H1 (cell line): ENCODE results near the gene KYNU. TPM values are rescaled to one million over a fixed set of nuclear protein-coding genes. Genes with fewer than 3 reads are reported as not detected.

ENCODE experiments used
- CTCF ChIA-PET: fragments of 300-600 bp; sonication (Branson Sonifier 250); formaldehyde crosslinking; loops from one replicate; lab custom pipeline; 2021; ENCODE audit not compliant: partially characterized antibody; lab: Charles Lee
- POLR2A ChIA-PET: fragments of 300-600 bp; sonication (Branson Sonifier 250); formaldehyde crosslinking; loops from one replicate; lab custom pipeline; 2021; ENCODE audit warnings: inconsistent platforms; ENCODE audit not compliant: partially characterized antibody; lab: Charles Lee
- DNase-seq, 2 experiments: peaks; one replicate each; pipeline versions ENCODE4 v3.0.0 to v3.0.0-alpha.2; 2010 to 2022; ENCODE audit warnings: low spot score in 2 of 2, low read depth in 1 of 2, mixed read lengths in 1 of 2
- FAIRE-seq: peaks from 2 replicates; lab custom pipeline; 2011; peaks lifted over from hg19 to GRCh38; lab: Jason Lieb, UNC
- H2AFZ ChIP-seq: 2 replicates; pipeline ENCODE4 v1.8.1; 2012; ENCODE audit warnings: low read length, inconsistent platforms
- H2AK5ac ChIP-seq: 2 replicates; pipeline ENCODE4 v1.6.1; 2013; ENCODE audit warnings: low read depth, low read length
- H2BK120ac ChIP-seq: replicated peaks from 2 replicates; pipeline ENCODE3; 2013; ENCODE audit warnings: low read depth, low read length, inconsistent platforms
- H2BK12ac ChIP-seq: 2 replicates; pipeline ENCODE4 v1.6.1; 2013; ENCODE audit warnings: low read depth, low read length
- H2BK15ac ChIP-seq: 2 replicates; pipeline ENCODE4 v1.6.1; 2013; ENCODE audit warnings: low read length
- H2BK20ac ChIP-seq: 2 replicates; pipeline ENCODE4 v1.6.1; 2013; ENCODE audit warnings: low read length
- H2BK5ac ChIP-seq: 2 replicates; pipeline ENCODE4 v1.6.1; 2013; ENCODE audit warnings: low read depth, low read length
- H3K14ac ChIP-seq: 2 replicates; pipeline ENCODE4 v1.6.1; 2013; ENCODE audit warnings: inconsistent platforms; ENCODE audit not compliant: insufficient read length
- H3K18ac ChIP-seq: 2 replicates; pipeline ENCODE4 v1.6.1; 2013; ENCODE audit warnings: low read length; ENCODE audit errors: extremely low read depth
- H3K23ac ChIP-seq: 2 replicates; pipeline ENCODE4 v1.6.1; 2013; ENCODE audit warnings: inconsistent platforms; ENCODE audit not compliant: insufficient read length
- H3K23me2 ChIP-seq: 2 replicates; pipeline ENCODE4 v1.6.1; 2013; ENCODE audit warnings: low read depth, low read length
- H3K27ac ChIP-seq: 2 replicates; pipeline ENCODE4 v1.6.1; 2011; ENCODE audit warnings: low read depth, low read length, inconsistent platforms
- H3K27me3 ChIP-seq, 4 experiments: replicated peaks in 1 of 4; 1 replicate in 1 of 4; 2 replicates in 3 of 4; pipeline versions ENCODE4 v1.6.1 to v1.8.1; 2011 to 2013; ENCODE audit warnings: low read length in 3 of 4, mild to moderate bottlenecking in 3 of 4, inconsistent platforms in 2 of 4, mixed read lengths in 2 of 4, moderate library complexity in 1 of 4; ENCODE audit not compliant: control insufficient read depth in 3 of 4, insufficient read depth in 3 of 4; ENCODE audit errors: extremely low read depth in 1 of 4
- H3K36me3 ChIP-seq, 4 experiments: 2 replicates each; pipeline versions ENCODE4 v1.6.1 to v1.8.1; 2011 to 2013; ENCODE audit warnings: mild to moderate bottlenecking in 4 of 4, low read length in 3 of 4, moderate library complexity in 2 of 4, control low read depth in 1 of 4, inconsistent platforms in 1 of 4; ENCODE audit not compliant: insufficient read depth in 4 of 4, control insufficient read depth in 2 of 4
- H3K4ac ChIP-seq: replicated peaks from 2 replicates; pipeline ENCODE3; 2013; ENCODE audit warnings: low read length, low read depth, mixed read lengths, inconsistent platforms; ENCODE audit not compliant: insufficient read length
- H3K4me1 ChIP-seq, 4 experiments: replicated peaks in 1 of 4; 1 replicate in 1 of 4; 2 replicates in 3 of 4; pipeline versions ENCODE4 v1.6.1 to v1.8.1; 2011 to 2013; ENCODE audit warnings: low read length in 3 of 4, inconsistent platforms in 2 of 4, mixed read lengths in 1 of 4; ENCODE audit not compliant: insufficient read depth in 4 of 4, control insufficient read depth in 3 of 4
- H3K4me2 ChIP-seq, 2 experiments: 2 replicates each; pipeline versions ENCODE4 v1.6.1 to v1.8.1; 2011 to 2013; ENCODE audit warnings: low read depth in 2 of 2, low read length in 2 of 2, control low read depth in 1 of 2, inconsistent platforms in 1 of 2, mild to moderate bottlenecking in 1 of 2; ENCODE audit not compliant: insufficient read depth in 1 of 2
- H3K4me3 ChIP-seq, 4 experiments: fragments of 200-600, 300-600 bp in 1 of 4; sonication (generic), shearing (Covaris generic), sonication (Bioruptor Twin) in 1 of 4; 2 replicates each; pipeline versions ENCODE4 v1.5.1 to v1.8.1; 2011 to 2016; ENCODE audit warnings: low read length in 4 of 4, low read depth in 3 of 4, control low read depth in 2 of 4, inconsistent platforms in 2 of 4, mild to moderate bottlenecking in 2 of 4, mixed read lengths in 1 of 4, moderate library complexity in 1 of 4; ENCODE audit not compliant: insufficient read depth in 2 of 4; ENCODE audit errors: extremely low read depth in 1 of 4
- H3K56ac ChIP-seq: replicated peaks from 2 replicates; pipeline ENCODE3; 2013; ENCODE audit warnings: low read depth, mild to moderate bottlenecking, mixed read lengths, low read length, inconsistent platforms; ENCODE audit not compliant: insufficient read length
- H3K79me1 ChIP-seq: 2 replicates; pipeline ENCODE4 v1.6.1; 2013; ENCODE audit warnings: low read depth, low read length, control low read depth
- H3K79me2 ChIP-seq, 2 experiments: 2 replicates each; pipeline versions ENCODE4 v1.6.1 to v1.8.1; 2012 to 2013; ENCODE audit warnings: low read length in 2 of 2, mild to moderate bottlenecking in 2 of 2, inconsistent platforms in 1 of 2; ENCODE audit not compliant: insufficient read depth in 2 of 2, control insufficient read depth in 1 of 2
- H3K9ac ChIP-seq, 4 experiments: replicated peaks in 1 of 4; 1 replicate in 1 of 4; 2 replicates in 3 of 4; pipeline versions ENCODE4 v1.6.1 to v1.8.1; 2011 to 2013; ENCODE audit warnings: low read depth in 3 of 4, low read length in 3 of 4, control low read depth in 2 of 4, mild to moderate bottlenecking in 2 of 4, moderate library complexity in 2 of 4, inconsistent platforms in 1 of 4; ENCODE audit errors: extremely low read depth in 1 of 4
- H3K9me3 ChIP-seq, 2 experiments: 2 replicates each; pipeline versions ENCODE4 v1.6.1 to v1.8.1; 2012 to 2013; ENCODE audit warnings: mild to moderate bottlenecking in 2 of 2, moderate library complexity in 2 of 2, control low read depth in 1 of 2, inconsistent platforms in 1 of 2, low read depth in 1 of 2, low read length in 1 of 2, mixed read lengths in 1 of 2; ENCODE audit not compliant: insufficient read depth in 2 of 2
- H4K20me1 ChIP-seq, 2 experiments: replicated peaks in 1 of 2; 2 replicates each; pipeline versions ENCODE3 to v1.8.1; 2011 to 2013; ENCODE audit warnings: inconsistent platforms in 2 of 2, low read length in 2 of 2, mild to moderate bottlenecking in 1 of 2; ENCODE audit not compliant: insufficient read depth in 2 of 2, control insufficient read depth in 1 of 2
- H4K5ac ChIP-seq: 2 replicates; pipeline ENCODE4 v1.6.1; 2013; ENCODE audit warnings: low read length, low read depth, mixed read lengths, inconsistent platforms; ENCODE audit not compliant: insufficient read length
- H4K8ac ChIP-seq: 2 replicates; pipeline ENCODE4 v1.8.0; 2013; ENCODE audit warnings: mild to moderate bottlenecking, moderate library complexity, low read length, inconsistent platforms; ENCODE audit not compliant: insufficient read depth; ENCODE audit errors: extremely low read depth
- H4K91ac ChIP-seq: replicated peaks from 2 replicates; pipeline ENCODE3; 2013; ENCODE audit warnings: low read length, mixed read lengths, inconsistent platforms; ENCODE audit not compliant: insufficient read length
- ASH2L ChIP-seq: fragments of 200-600, 300-600 bp; sonication (generic); IDR thresholded peaks from one replicate; pipeline ENCODE4 v1.7.1; 2017; ENCODE audit warnings: low read length
- HDAC2 ChIP-seq, 2 experiments: fragments of 300-600 bp in 1 of 2; sonication (generic) in 1 of 2; IDR thresholded peaks; 2 replicates each; pipeline ENCODE4 v1.6.1; 2011 to 2012; ENCODE audit warnings: low read depth in 2 of 2, low read length in 2 of 2, mild to moderate bottlenecking in 2 of 2, moderate library complexity in 2 of 2, borderline replicate concordance in 1 of 2, inconsistent platforms in 1 of 2
- WGBS, 2 experiments: shearing (Covaris generic) in 1 of 2; methylation state at CpG; one replicate each; pipeline versions ENCODE4 v1.1.6 to v1.1.7; 2013 to 2015; ENCODE audit warnings: low lambda C conversion rate in 2 of 2, mixed read lengths in 2 of 2, inconsistent platforms in 1 of 2, low coverage in 1 of 2, missing lambda C conversion rate in 1 of 2; ENCODE audit not compliant: insufficient replicate concordance in 2 of 2, insufficient coverage in 1 of 2, insufficient read length in 1 of 2; ENCODE audit errors: extremely low coverage in 1 of 2, missing lambda C conversion rate in 1 of 2; 5-methylcytosine and 5-hydroxymethylcytosine counted together
- polyA plus RNA-seq, 7 experiments: library from polyadenylated mRNA; depleted of rRNA in 3 of 7; stranded (reverse) in 5 of 7; unstranded in 2 of 7; fragments of >200 nt in 5 of 7; fragments of 200-250 nt in 2 of 7; gene quantifications; 1 replicate in 5 of 7; 2 replicates in 1 of 7; 4 replicates in 1 of 7; pipeline versions ENCODE4 v1.2.1 to v1.2.3, GENCODE V29; 2011 to 2013; ENCODE audit warnings: missing spikeins in 2 of 7, mixed read lengths in 2 of 7
- total RNA-seq: library from RNA; stranded (reverse); fragmentation: NEBNext Ultra II Directional; extraction: Animal tissue kit (Norgen Biotek cat#: 25700); gene quantifications from 2 replicates; pipeline ENCODE4 v1.2.1, GENCODE V29; 2021

KYNU gene
- total and polyA plus RNA-seq, 2 of the 8 experiments (the other 6 are each of a cell fraction or from before 2014, with no cell fraction given): 0.09 to 0.13 TPM

GRCh38 chr2:142876423-142876822 lies 1.0 kb upstream of the KYNU start:
- no peaks in the 10 kb centered on the region for H3K79me2 ChIP-seq
- no peak overlapping the region for H3K4ac ChIP-seq
- H4K91ac ChIP-seq: no peak overlapping the region
- no peak overlapping the region for H4K5ac ChIP-seq
- no peak overlapping the region for H2BK120ac ChIP-seq
- H3K4me1 ChIP-seq: no peaks in the 10 kb centered on the region
- H4K8ac ChIP-seq: no peak overlapping the region
- H3K4me3 ChIP-seq: no peak overlapping the region
- no peak overlapping the region for H2BK12ac ChIP-seq
- H2AK5ac ChIP-seq: no peak overlapping the region
- no peaks in the 10 kb centered on the region for H3K36me3 ChIP-seq
- H3K79me1 ChIP-seq: no peaks in the 10 kb centered on the region
- POLR2A ChIA-PET: no interaction called here
- H2BK5ac ChIP-seq: no peak overlapping the region
- no peak for FAIRE-seq
- H4K20me1 ChIP-seq: no peaks in the 10 kb centered on the region
- H3K27me3 ChIP-seq: no peaks in the 10 kb centered on the region
- peaks cover 1% of the 10 kb centered on the region; the same call in 1 of the 2 replicates for H3K23me2 ChIP-seq
- H2AFZ ChIP-seq: no peak overlapping the region
- no peak overlapping the region for H2BK20ac ChIP-seq
- no peak overlapping the region for H3K27ac ChIP-seq
- DNase-seq: no peak
- TF ChIP-seq ASH2L (no peak), HDAC2 (IDR thresholded peaks at IDR 0.05; ENCODE audit: borderline replicate concordance in 1 of 2, low read depth in 2 of 2, low read length in 2 of 2) (no peak)
- TF ChIP-seq, all 59 proteins: peak for 0
- H3K23ac ChIP-seq: no peak overlapping the region
- H3K14ac ChIP-seq: no peak overlapping the region
- no peak overlapping the region for H3K4me2 ChIP-seq
- H3K9me3 ChIP-seq: no peaks in the 10 kb centered on the region; a peak in 1 of 4 replicates
- WGBS, 2 experiments: 85% methylated on average over 2 of the region's 2 CpGs; no CpG with 5 or more reads in 1 of the 2 experiments
- H3K18ac ChIP-seq: no peak overlapping the region
- no peak overlapping the region for H2BK15ac ChIP-seq
- no peak overlapping the region for H3K9ac ChIP-seq
- H3K56ac ChIP-seq: no peak overlapping the region
- CTCF ChIA-PET: interaction anchor here (2.1 kb wide), 1 partner anchor 113 kb away, joined by 7 read pairs; no protein-coding TSS in a partner anchor
